ENCODE measurements around the gene RNASE4.

GRCh38 chr14:20698934-20699333, 14.6 kb downstream of the RNASE4 start:
- no peak for TF ChIP-seq NFIC (IDR thresholded peaks at IDR 0.05)
- no peak for TF ChIP-seq CEBPB (IDR thresholded peaks at IDR 0.05)
- TF ChIP-seq EGR1 (IDR thresholded peaks at IDR 0.05), result no peak
- TF ChIP-seq CREB1 (IDR thresholded peaks at IDR 0.05; ENCODE audit: low read depth), result no peak
- no peak for TF ChIP-seq RAD21 (IDR thresholded peaks at IDR 0.05; ENCODE audit: low read depth)
- TF ChIP-seq ZBTB7A (IDR thresholded peaks at IDR 0.05; ENCODE audit: low read depth), result no peak
- TF ChIP-seq TAF1 (IDR thresholded peaks at IDR 0.05; ENCODE audit: low read depth), result no peak
- no peak for TF ChIP-seq TCF12 (IDR thresholded peaks at IDR 0.05; ENCODE audit: low read depth)

All from Ishikawa (cell line).